ENCODE results near the gene TACR2.

DNA sequence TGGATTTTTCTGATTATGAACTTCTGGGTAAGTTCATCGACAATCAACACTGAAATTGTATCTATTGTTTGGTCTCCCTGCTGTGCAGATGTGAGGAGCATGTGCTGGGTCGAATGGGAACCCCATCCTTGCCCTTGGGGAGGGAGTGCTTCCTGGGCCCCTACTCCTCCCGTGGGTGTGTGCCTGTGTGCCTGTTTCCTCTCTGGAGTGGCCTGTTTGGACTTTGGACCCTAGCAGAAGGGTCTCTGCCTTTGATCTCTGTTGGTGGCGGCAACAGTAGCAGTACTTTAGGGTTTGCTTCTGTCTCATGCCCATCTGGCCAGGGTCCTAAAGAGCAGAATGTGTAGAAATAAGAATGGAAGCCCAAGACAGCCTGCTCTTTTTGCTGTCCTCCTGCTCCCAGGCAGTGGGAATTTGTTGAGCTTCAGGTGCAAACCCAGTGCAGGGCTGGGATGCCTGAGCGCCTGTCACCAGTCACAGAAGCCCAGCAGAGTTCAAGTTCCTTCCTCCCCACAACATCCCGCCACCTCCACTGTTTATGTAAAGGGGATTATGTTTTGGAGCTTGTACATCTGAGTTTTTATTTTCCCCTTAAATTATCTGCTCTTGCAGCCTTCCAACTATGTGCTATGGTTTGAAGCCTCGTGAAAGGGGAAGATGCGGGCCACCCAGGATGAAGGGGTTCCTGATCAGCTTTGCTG, 1.5 kb upstream of the TACR2 start:
- TF ChIP-seq POLR2AphosphoS5 (IDR thresholded peaks at IDR 0.05; ENCODE audit: low read depth, low read length) = no peak
- TF ChIP-seq, protein P1, sequence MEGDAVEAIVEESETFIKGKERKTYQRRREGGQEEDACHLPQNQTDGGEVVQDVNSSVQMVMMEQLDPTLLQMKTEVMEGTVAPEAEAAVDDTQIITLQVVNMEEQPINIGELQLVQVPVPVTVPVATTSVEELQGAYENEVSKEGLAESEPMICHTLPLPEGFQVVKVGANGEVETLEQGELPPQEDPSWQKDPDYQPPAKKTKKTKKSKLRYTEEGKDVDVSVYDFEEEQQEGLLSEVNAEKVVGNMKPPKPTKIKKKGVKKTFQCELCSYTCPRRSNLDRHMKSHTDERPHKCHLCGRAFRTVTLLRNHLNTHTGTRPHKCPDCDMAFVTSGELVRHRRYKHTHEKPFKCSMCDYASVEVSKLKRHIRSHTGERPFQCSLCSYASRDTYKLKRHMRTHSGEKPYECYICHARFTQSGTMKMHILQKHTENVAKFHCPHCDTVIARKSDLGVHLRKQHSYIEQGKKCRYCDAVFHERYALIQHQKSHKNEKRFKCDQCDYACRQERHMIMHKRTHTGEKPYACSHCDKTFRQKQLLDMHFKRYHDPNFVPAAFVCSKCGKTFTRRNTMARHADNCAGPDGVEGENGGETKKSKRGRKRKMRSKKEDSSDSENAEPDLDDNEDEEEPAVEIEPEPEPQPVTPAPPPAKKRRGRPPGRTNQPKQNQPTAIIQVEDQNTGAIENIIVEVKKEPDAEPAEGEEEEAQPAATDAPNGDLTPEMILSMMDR (IDR thresholded peaks at IDR 0.05) = no peak

Measured in Panc1 (cell line).